ENCODE data around the gene MMP23B.

GRCh38 chr1:1616045-1616790, 15.8 kb upstream of the MMP23B start:
- TF ChIP-seq SMC3 (IDR thresholded peaks at IDR 0.05; ENCODE audit: borderline replicate concordance, low read length), result no peak
- TF ChIP-seq SMAD1 (IDR thresholded peaks at IDR 0.05; ENCODE audit: low read depth, partially characterized antibody), result no peak
- TF ChIP-seq SMARCA5 (IDR thresholded peaks at IDR 0.05), result no peak
- TF ChIP-seq EZH2 (IDR thresholded peaks at IDR 0.05; ENCODE audit: borderline replicate concordance, control insufficient read depth, low read depth, low read length), result no peak

All from GM12878 (cell line).